Measurements from ENCODE around the gene CEP164. TPM values are rescaled to one million over a fixed set of nuclear protein-coding genes. Genes with fewer than 3 reads are reported as not detected.

The CEP164 gene
- total RNA-seq, 2 experiments from 2014 or later = 29.3 to 32.6 TPM

DNA sequence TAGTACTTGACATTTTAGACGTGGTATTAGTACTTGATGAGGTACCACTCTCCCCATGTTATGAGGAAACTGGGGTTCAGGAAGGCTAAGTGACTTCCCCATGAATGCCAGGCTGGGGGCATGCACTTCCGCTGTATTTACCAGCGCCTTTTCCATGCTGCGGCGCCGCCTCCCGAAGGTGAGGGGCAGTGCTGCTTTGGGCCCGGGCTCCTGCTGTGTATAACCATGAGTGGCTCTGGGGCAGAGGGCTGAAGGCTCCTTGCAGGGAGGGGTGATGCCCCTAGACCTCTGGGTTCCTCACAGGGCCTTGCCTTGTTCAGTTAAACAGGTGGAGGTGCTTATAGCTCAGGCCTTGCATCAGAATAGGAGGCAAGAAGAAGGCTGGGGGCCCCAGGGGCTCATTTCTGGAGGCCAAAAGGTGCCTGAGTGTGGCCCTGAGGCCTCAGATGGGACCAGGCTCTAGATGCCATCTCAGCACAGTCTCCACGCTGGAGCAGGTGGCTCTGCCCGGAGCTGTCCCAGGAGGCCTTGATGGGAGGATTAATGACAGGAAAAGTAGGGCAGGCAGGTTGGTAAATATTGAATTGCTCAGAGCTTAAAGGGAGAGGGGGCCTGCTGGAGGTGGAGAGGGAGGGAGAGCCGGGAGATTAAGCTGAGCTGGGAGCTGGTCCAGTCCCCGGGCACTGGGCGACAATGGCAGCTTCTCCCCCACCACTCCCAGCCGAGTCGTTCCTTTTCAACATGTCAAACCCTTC, 129.6 kb downstream of the CEP164 start:
- H3K9me3 Mint-ChIP-seq = peaks cover 18% of the 10 kb centered on the region
- intact Hi-C loops (cut with micrococcal nuclease) = loop anchor here (5.0 kb wide), 3 partner anchors 225 to 545 kb away; partner anchors contain the start of genes PCSK7 and RNF214
- peaks cover 10% of the 10 kb centered on the region for H3K27me3 Mint-ChIP-seq
- peak overlapping the region; percentile 24 for H3K4me3 Mint-ChIP-seq
- ChIA-PET POLR2A (interaction anchor here (0.6 kb wide), 1 partner anchor 130 kb away, joined by 3 read pairs; no protein-coding TSS in a partner anchor), CTCF (interaction anchor here (0.7 to 1.6 kb wide), 5 partner anchors 9 to 364 kb away, joined by 3 to 6 read pairs (median 3); no protein-coding TSS in a partner anchor)
- H3K36me3 Mint-ChIP-seq = peaks cover 16% of the 10 kb centered on the region
- H3K4me1 Mint-ChIP-seq (ENCODE audit: low read depth) = peaks cover 31% of the 10 kb centered on the region
- DNase-seq = no peak
- peak overlapping the region; percentile 88 for H3K27ac Mint-ChIP-seq

DNA sequence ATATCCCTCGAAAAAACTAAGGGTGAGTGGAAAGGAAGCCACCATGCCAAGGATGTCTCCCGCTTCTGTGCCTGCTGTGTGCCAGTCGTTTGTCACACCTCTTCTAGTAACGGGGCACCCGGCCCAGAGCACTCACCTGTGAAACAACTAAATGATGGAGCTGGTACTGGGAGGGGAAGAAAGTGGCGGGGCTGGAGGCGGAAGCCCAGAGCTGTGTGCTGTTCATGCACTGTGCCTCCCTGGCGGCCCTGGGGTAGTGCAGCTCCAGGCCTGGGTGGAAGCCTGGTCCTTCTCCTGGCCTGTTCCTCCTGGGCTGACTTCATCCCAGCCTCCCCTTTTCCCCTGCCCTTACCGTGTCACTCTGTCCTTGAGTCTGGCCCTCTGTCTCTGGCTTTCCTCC, 130.2 kb downstream of the CEP164 start:
- CTCF ChIA-PET = interaction anchor here (1.3 to 1.4 kb wide), 3 partner anchors 8 to 164 kb away, joined by 3 to 6 read pairs (median 4); no protein-coding TSS in a partner anchor
- intact Hi-C loops (cut with micrococcal nuclease) = loop anchor here (1.0 to 5.0 kb wide), 4 partner anchors 152 to 544 kb away; partner anchors contain the start of genes PCSK7 and RNF214
- H3K36me3 Mint-ChIP-seq = peaks cover 16% of the 10 kb centered on the region
- peak overlapping the region; percentile 66 for H3K27ac Mint-ChIP-seq
- peaks cover 18% of the 10 kb centered on the region for H3K9me3 Mint-ChIP-seq
- peaks cover 10% of the 10 kb centered on the region for H3K27me3 Mint-ChIP-seq
- peaks cover 31% of the 10 kb centered on the region for H3K4me1 Mint-ChIP-seq (ENCODE audit: low read depth)
- H3K4me3 Mint-ChIP-seq = peak overlapping the region; percentile 30
- POLR2A ChIA-PET = no interaction called here
- DNase-seq = no peak

- peaks cover 31% of the 10 kb centered on the region for H3K4me1 Mint-ChIP-seq (ENCODE audit: low read depth)
- peak overlapping the region; percentile 66 for H3K27ac Mint-ChIP-seq
- H3K9me3 Mint-ChIP-seq = peaks cover 16% of the 10 kb centered on the region
- peaks cover 14% of the 10 kb centered on the region for H3K36me3 Mint-ChIP-seq
- H3K27me3 Mint-ChIP-seq = peaks cover 10% of the 10 kb centered on the region
- DNase-seq = peak; percentile 84
- ChIA-PET CTCF (interaction anchor here (1.3 to 1.4 kb wide), 3 partner anchors 8 to 163 kb away, joined by 3 to 6 read pairs (median 4); no protein-coding TSS in a partner anchor), POLR2A (no interaction called here)
- intact Hi-C loops (cut with micrococcal nuclease) = loop anchor here (1.0 to 5.0 kb wide), 4 partner anchors 152 to 544 kb away; partner anchors contain the start of genes PCSK7 and RNF214
- peak overlapping the region; percentile 30 for H3K4me3 Mint-ChIP-seq
These were observed 130.8 kb downstream of the CEP164 start for GRCh38 chr11:117458275-117459122.

DNA sequence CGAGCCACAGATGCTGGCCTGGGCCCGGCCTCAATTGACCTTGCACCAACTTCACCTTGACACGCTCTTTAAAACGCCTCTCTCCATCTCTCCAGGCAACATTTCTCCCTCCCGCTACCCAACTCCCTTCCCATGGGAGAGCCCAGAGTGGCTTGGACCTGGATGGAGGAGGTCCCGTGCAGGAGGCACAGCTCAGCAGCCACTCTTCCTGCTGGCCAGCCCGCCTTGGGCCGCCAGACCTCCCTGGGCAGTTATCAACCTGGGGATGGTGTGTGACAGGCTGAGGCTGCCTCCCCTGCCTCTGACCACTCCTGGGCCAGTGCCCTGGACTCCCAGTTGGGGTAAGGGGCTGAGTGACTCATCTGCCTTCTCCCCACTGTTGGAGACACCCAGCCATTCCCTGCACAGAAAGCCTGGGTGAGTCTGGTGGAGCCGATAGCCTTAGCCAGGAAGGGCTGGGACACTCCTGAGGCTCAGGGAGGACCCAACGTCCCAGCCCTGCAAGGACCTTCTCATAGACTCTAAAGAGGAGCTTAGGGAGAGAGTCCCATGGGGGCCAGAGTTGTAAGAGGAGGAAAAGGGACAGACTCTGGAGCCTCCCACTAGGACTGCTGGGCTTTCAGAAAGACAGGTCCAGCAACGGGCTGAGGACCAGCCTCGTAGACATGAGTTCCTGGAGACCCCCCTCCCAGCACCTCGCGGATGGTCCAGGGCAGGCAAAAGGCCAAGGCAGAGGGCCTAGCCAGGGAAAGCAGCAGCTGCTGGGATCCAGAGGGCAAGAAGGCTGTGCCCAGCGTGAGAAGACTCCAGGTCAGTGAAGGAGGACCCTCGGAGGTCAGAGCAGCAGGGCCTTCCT, 131.7 kb downstream of the CEP164 start:
- Mint-ChIP-seq H3K36me3 (peaks cover 9% of the 10 kb centered on the region), H3K9me3 (peaks cover 9% of the 10 kb centered on the region), H3K4me1 (ENCODE audit: low read depth) (peaks cover 31% of the 10 kb centered on the region), H3K4me3 (no peak overlapping the region), H3K27me3 (peaks cover 5% of the 10 kb centered on the region), H3K27ac (no peak overlapping the region)
- no peak for DNase-seq
- CTCF ChIA-PET = interaction anchor here (1.4 kb wide), 1 partner anchor 33 kb away, joined by 6 read pairs; no protein-coding TSS in a partner anchor
- intact Hi-C loops (cut with micrococcal nuclease) = loop anchor here (5.0 kb wide), 3 partner anchors 227 to 543 kb away; partner anchors contain the start of genes PCSK7 and RNF214
- POLR2A ChIA-PET = no interaction called here

DNA sequence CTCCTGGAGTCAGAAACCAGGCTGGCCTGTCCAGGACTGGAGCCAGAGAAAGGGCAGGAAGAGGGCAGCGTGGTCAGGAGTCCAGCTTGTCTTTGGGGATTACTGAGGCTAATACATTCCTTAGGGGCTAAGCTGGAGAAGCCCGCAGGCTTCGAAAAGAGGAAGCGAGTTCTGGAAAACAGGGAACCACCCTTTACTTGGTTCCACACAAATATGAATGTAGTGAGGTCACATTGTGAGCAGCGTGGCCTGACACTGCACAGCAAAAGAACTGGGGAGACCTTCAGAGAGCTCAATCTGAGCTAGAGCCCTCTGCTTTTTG, 132.3 kb downstream of the CEP164 start:
- Mint-ChIP-seq H3K4me1 (ENCODE audit: low read depth) (peaks cover 31% of the 10 kb centered on the region), H3K9me3 (peaks cover 3% of the 10 kb centered on the region), H3K4me3 (no peak overlapping the region), H3K27me3 (peaks cover 3% of the 10 kb centered on the region), H3K36me3 (peaks cover 4% of the 10 kb centered on the region), H3K27ac (no peak overlapping the region)
- no peak for DNase-seq
- ChIA-PET POLR2A (no interaction called here), CTCF (interaction anchor here (0.5 to 1.4 kb wide), 3 partner anchors 19 to 366 kb away, joined by 3 to 6 read pairs (median 4); no protein-coding TSS in a partner anchor)
- intact Hi-C loops (cut with micrococcal nuclease) = loop anchor here (5.0 kb wide), 3 partner anchors 228 to 542 kb away; partner anchors contain the start of genes PCSK7 and RNF214

DNA sequence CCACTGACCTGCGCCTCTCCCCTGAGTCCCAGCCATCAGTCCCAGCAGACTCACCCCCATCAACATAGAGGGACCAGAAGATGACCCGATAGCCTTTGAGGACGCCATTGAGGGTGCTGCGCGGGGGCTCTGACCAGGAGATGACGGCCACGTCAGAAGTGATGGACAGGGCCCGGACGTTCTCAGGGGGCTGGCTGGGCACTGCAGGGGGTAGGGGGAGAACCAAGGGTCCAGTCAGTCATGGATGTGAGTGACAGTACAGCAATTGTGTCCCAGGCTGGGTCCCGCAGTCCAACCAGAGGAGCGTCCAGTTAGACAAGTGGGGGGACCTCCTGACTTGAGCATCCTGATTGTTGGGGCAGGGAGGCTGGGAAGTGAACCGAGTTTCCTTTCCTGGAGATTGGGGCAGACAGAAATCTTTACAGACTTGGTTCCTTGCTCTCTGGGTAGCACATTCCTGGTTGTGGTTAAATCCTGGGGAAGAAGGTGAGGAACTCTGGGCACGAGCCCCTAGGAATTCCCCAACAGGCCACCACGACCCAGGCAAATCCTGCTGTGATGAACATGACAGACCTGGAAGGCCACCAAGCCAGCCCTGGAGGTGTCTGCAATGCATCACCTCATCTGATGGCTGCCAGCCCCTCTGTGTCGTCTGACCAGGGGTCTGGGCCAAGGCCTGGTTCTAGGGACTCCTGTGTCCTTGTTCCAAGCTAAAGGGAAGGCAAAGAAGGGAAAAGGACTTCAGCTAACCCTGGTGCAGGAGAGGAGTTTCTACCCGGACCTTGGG, 133.9 kb downstream of the CEP164 start:
- CTCF ChIA-PET = interaction anchor here (1.9 kb wide), 1 partner anchor 35 kb away, joined by 6 read pairs; no protein-coding TSS in a partner anchor
- no peak overlapping the region for H3K27ac Mint-ChIP-seq
- H3K4me1 Mint-ChIP-seq (ENCODE audit: low read depth) = peaks cover 20% of the 10 kb centered on the region
- H3K27me3 Mint-ChIP-seq = no peaks in the 10 kb centered on the region
- POLR2A ChIA-PET = no interaction called here
- H3K4me3 Mint-ChIP-seq = no peak overlapping the region
- no peaks in the 10 kb centered on the region for H3K36me3 Mint-ChIP-seq
- no peak for DNase-seq
- no peaks in the 10 kb centered on the region for H3K9me3 Mint-ChIP-seq
- intact Hi-C loops (cut with micrococcal nuclease) = no loop called here

DNA sequence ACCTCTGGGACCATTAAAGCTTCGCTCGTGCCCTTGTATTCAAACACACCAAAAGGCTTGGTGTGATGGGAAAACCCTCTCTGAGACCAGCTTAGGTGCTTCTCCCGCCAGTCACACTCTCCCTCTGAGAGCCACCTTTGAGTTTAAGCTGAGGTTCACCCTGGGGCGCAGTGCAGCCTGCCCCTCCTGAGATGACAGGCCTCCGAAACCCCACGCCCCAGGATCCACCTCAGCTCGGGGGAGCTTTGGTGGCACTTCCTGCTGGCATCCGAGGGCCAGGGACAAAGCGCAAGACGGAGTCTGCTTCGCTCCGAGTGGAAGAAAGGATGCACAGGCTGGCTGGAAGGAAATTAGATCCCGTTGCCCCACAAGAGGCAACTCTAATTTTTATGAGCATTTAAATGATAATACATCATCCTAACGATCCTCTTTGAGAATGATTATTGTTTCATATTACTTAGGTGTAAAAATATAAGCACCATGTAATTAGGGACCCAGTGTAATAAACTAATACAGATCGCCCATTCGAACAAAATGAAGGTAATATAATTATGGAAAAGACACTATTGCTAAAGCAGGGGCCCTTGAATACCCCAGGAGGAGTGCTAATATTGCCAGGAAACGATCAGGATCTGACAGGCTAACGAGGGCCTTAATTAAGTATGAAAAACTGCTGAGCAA, 134.7 kb downstream of the CEP164 start:
- Mint-ChIP-seq H3K4me1 (ENCODE audit: low read depth) (peaks cover 16% of the 10 kb centered on the region), H3K4me3 (no peak overlapping the region), H3K36me3 (no peaks in the 10 kb centered on the region), H3K9me3 (no peaks in the 10 kb centered on the region), H3K27ac (no peak overlapping the region), H3K27me3 (no peaks in the 10 kb centered on the region)
- DNase-seq = no peak
- ChIA-PET CTCF (interaction anchor here (1.9 kb wide), 1 partner anchor 36 kb away, joined by 6 read pairs; no protein-coding TSS in a partner anchor), POLR2A (no interaction called here)
- intact Hi-C loops (cut with micrococcal nuclease) = no loop called here

GRCh38 chr11:117462864-117463247, 135.2 kb downstream of the CEP164 start:
- ChIA-PET POLR2A (no interaction called here), CTCF (interaction anchor here (1.4 to 1.9 kb wide), 1 partner anchor 37 kb away, joined by 6 to 7 read pairs; no protein-coding TSS in a partner anchor)
- Mint-ChIP-seq H3K9me3 (no peaks in the 10 kb centered on the region), H3K27me3 (no peaks in the 10 kb centered on the region), H3K27ac (no peak overlapping the region), H3K36me3 (no peaks in the 10 kb centered on the region), H3K4me1 (ENCODE audit: low read depth) (peaks cover 11% of the 10 kb centered on the region), H3K4me3 (no peak overlapping the region)
- DNase-seq = no peak
- intact Hi-C loops (cut with micrococcal nuclease) = no loop called here

Data from activated CD4-positive, alpha-beta memory T cell treated with anti-CD3 and anti-CD28 coated beads for 36 hours (primary cell).